Heart left ventricle (tissue), 16 donors: ENCODE measurements around the gene CNTNAP5. TPM values are rescaled to one million over a fixed set of nuclear protein-coding genes. Genes with fewer than 3 reads are reported as not detected.

ENCODE experiments used
- ATAC-seq, 4 donors: fragments of 200-7000 bp; cut with Tn5 transposase; one replicate each; pipeline ENCODE4 v1.9.1; 2020 to 2022; ENCODE audit warnings: moderate library complexity in 4 of 4, mild to moderate bottlenecking in 3 of 4, moderate number of reproducible peaks in 1 of 4
- DNase-seq, 5 donors: peaks; one replicate each; pipeline ENCODE4 v3.0.0-alpha.2; 2020
- H3K27ac ChIP-seq, 12 donors: fragments of 200-600 bp; sonication (generic) in 4 of 12; one replicate each; pipeline versions ENCODE4 v1.5.0 to v1.8.0; 2016 to 2022; ENCODE audit warnings: mild to moderate bottlenecking in 2 of 12
- H3K27me3 ChIP-seq, 9 donors: fragments of 200-600 bp; sonication (generic) in 2 of 9; one replicate each; pipeline versions ENCODE4 v1.5.1 to v1.8.0; 2016 to 2022; ENCODE audit warnings: mild to moderate bottlenecking in 3 of 9
- H3K36me3 ChIP-seq, 9 donors: fragments of 200-600 bp; sonication (generic) in 2 of 9; one replicate each; pipeline versions ENCODE4 v1.5.0 to v1.8.0; 2018 to 2022; ENCODE audit warnings: mild to moderate bottlenecking in 2 of 9
- H3K4me1 ChIP-seq, 12 donors: fragments of 200-600 bp; sonication (generic) in 4 of 12; one replicate each; pipeline versions ENCODE4 v1.5.0 to v1.8.0; 2016 to 2022; ENCODE audit warnings: mild to moderate bottlenecking in 3 of 12
- H3K4me3 ChIP-seq, 12 donors: fragments of 200-600 bp; sonication (generic) in 4 of 12; one replicate each; pipeline versions ENCODE4 v1.5.0 to v1.8.0; 2017 to 2022; ENCODE audit warnings: mild to moderate bottlenecking in 9 of 12, moderate library complexity in 4 of 12
- H3K9me3 ChIP-seq, 12 donors: fragments of 200-600 bp; sonication (generic) in 4 of 12; one replicate each; pipeline versions ENCODE4 v1.5.0 to v1.8.0; 2016 to 2022; ENCODE audit warnings: mild to moderate bottlenecking in 1 of 12
- CTCF ChIP-seq, 12 donors: fragments of 200-600 bp; sonication (generic) in 4 of 12; IDR thresholded peaks; one replicate each; pipeline versions ENCODE4 v1.5.0 to v1.8.0; 2018 to 2022; ENCODE audit warnings: antibody characterized with exemption in 12 of 12, mild to moderate bottlenecking in 5 of 12
- POLR2A ChIP-seq, 2 donors: fragments of 450-650 bp; IDR thresholded peaks; one replicate each; pipeline ENCODE4 v1.6.1; 2017; ENCODE audit warnings: antibody characterized with exemption in 2 of 2, mild to moderate bottlenecking in 2 of 2, moderate library complexity in 2 of 2
- WGBS, 4 donors: extraction: QIAGEN DNeasy Blood & Tissue Kit in 2 of 4; methylation state at CpG; one replicate each; pipeline versions ENCODE4 v1.1.5 to v1.1.7; 2013 to 2018; 5-methylcytosine and 5-hydroxymethylcytosine counted together
- intact Hi-C, 10 donors: fragments of 100-400 bp; cut with DNase I; formaldehyde crosslinking; loops; one replicate each; pipeline versions ENCODE4 v1.11.1 to v1.14.2; 2022
- polyA plus RNA-seq, 2 donors: library from polyadenylated mRNA; stranded (reverse); fragments of 200-250 nt; gene quantifications; one replicate each; pipeline ENCODE4 v1.2.3, GENCODE V29; 2013
- total RNA-seq, 9 donors: library from RNA; depleted of rRNA in 2 of 9; stranded (reverse); fragments of >200 nt in 2 of 9; fragmentation: NEBNext Ultra II Directional in 3 of 9; extraction: Animal tissue kit (Norgen Biotek cat#: 25700) in 3 of 9; gene quantifications; one replicate each; pipeline versions ENCODE4 v1.1.0 to v1.2.4, GENCODE V29; 2016 to 2023
- donor health status: ischemic (EF 13 %, LVEDD 7.1; RV severe dilation, severe dysfunction).
- donor health status: healthy with polysubstance abuse.
- donor health status: DM: no; HTN: yes; CAD: no.
- donor health status: DM: no; HTN: no; CAD: no.
- donor health status: ischemic (EF 25% LVEDD 6.9; RV normal size, moderate dysfunction).
- donor health status: ischemic (EF 25% LVEDD 5.7; RV mildly dilated, moderate dysfunction).
- donor health status: healthy.
- donor health status: DM: yes; HTN: yes; CAD: no.
- donor health status: ischemic (EF 35%, LVEDD 5.7; RV mildly dilated, moderate dysfunction).
- donor health status: nonischemic (EF 11% LVEDD 7.7; RV severe dilation, severe dysfunction).
- donor health status: DM: yes; HTN: yes; CAD: no.
- donor health status: PGD.
- donor health status: ischemic (EF 29% LVEDD 5.4; RV normal size, mild dysfunction).
- donor health status: nonischemic (EF 23%, LVEDD 6.1; RV moderate dilation, normal function).

Gene CNTNAP5
- total and polyA plus RNA-seq, 11 donors: not detected

DNA sequence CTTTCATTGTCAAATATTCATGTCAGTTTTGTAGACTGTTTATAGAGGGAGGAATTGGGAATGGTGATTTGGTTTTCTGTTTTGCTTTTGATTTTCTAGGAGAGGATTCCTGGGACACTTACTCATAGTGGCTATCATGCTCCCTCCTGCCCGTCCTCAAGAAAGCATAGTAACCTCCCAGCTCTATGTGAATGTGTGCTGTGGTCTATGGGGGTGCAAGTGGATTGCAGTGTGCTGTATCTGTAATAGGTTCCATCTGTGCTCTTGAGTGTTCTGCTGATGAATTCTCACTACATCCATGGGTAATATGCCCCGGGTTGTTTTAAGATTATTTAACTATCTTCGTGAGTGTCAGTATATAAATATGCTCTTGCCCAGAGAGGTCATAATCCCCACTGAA lies 811.3 kb downstream of the CNTNAP5 start:
- 44 to 52% (median 50%) methylated on average over 3 of the region's 3 CpGs for WGBS, 4 donors

DNA sequence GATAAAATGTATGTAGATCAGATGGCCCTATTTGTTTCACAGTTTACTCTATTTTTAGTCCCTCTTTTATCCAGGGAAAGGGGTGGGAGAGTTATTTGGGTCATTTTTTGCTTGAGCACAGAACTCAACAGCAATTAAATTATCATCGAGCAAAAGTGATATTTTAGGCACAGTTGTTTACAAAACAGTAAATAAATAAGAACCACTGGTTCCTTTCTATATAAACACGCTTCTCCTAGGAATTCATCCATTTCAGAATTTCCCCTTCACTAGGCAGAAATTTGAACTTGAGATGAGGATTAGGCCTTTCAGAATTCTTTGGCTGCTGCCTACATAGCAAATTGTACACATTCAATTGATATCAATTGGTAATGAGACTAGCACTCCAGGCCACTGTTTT lies 812.4 kb downstream of the CNTNAP5 start:
- Histone ChIP-seq H3K36me3 (no peaks in the 10 kb centered on the region), H3K9me3 (no peaks in the 10 kb centered on the region), H3K4me3 (no peak overlapping the region), H3K4me1 (no peaks in the 10 kb centered on the region), H3K27ac (no peak overlapping the region), H3K27me3 (no peaks in the 10 kb centered on the region)
- ATAC-seq (no peak), DNase-seq (no peak)
- TF ChIP-seq POLR2A (IDR thresholded peaks at IDR 0.05): no peak
- TF ChIP-seq CTCF (IDR thresholded peaks at IDR 0.05): no peak
- WGBS, 4 donors: 78 to 84% (median 81%) methylated on average over 2 of the region's 2 CpGs
- intact Hi-C loops: no loop called here

More for the DNA sequence above, 811.3 kb downstream of the CNTNAP5 start:
- Histone ChIP-seq H3K36me3 (no peaks in the 10 kb centered on the region), H3K27me3 (no peaks in the 10 kb centered on the region), H3K27ac (no peak overlapping the region), H3K9me3 (peaks cover 0 to 8% (median 0%) of the 10 kb centered on the region in 12 donors), H3K4me1 (no peaks in the 10 kb centered on the region), H3K4me3 (no peak overlapping the region)
- no peak for ATAC-seq
- TF ChIP-seq POLR2A (IDR thresholded peaks at IDR 0.05): no peak
- TF ChIP-seq CTCF (IDR thresholded peaks at IDR 0.05): no peak
- DNase-seq: no peak
- intact Hi-C loops: no loop called here

DNA sequence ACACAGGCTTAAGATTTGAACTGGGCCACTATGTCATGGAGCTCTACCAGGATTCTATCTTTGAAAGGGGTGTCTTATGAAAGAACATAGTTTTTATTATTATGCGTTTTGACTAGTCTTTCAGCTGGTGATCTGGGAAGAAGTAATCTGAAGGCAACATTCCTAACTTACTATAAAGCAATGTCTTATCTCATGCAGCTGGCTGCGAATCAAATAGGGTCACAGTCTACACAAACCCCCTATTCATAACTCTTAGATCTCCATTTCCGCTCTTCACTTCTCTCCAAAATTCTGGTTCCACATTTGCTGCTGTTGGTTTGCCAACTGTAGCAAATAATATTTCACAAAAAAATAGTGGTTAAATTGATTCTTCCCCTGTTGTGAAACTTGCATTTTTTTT lies 813.3 kb downstream of the CNTNAP5 start:
- ATAC-seq: no peak
- H3K4me3 ChIP-seq: no peak overlapping the region
- 66 to 72% (median 69%) methylated on average over 3 of the region's 3 CpGs for WGBS, 4 donors

GRCh38 chr2:124867247-124867646 lies 842.2 kb downstream of the CNTNAP5 start:
- no peaks in the 10 kb centered on the region for H3K36me3 ChIP-seq
- intact Hi-C loops: no loop called here

More for the DNA sequence above, 813.3 kb downstream of the CNTNAP5 start:
- intact Hi-C loops: no loop called here
- no peaks in the 10 kb centered on the region for H3K36me3 ChIP-seq
- no peaks in the 10 kb centered on the region for H3K4me1 ChIP-seq
- H3K9me3 ChIP-seq: peaks cover 0 to 2% (median 0%) of the 10 kb centered on the region in 12 donors
- H3K27ac ChIP-seq: no peak overlapping the region
- H3K27me3 ChIP-seq: no peaks in the 10 kb centered on the region
- no peak for TF ChIP-seq POLR2A (IDR thresholded peaks at IDR 0.05)
- no peak for TF ChIP-seq CTCF (IDR thresholded peaks at IDR 0.05)
- no peak for DNase-seq

More at GRCh38 chr2:124867247-124867646, 842.2 kb downstream of the CNTNAP5 start:
- TF ChIP-seq POLR2A (IDR thresholded peaks at IDR 0.05) (no peak), CTCF (IDR thresholded peaks at IDR 0.05) (no peak)
- Histone ChIP-seq H3K4me3 (no peak overlapping the region), H3K27ac (no peak overlapping the region), H3K4me1 (no peaks in the 10 kb centered on the region), H3K27me3 (no peaks in the 10 kb centered on the region), H3K9me3 (no peaks in the 10 kb centered on the region)
- DNase-seq (no peak), ATAC-seq (no peak)
- 84 to 87% (median 85%) methylated on average over 3 of the region's 3 CpGs for WGBS, 4 donors
